Body of pancreas (tissue), 4 donors: ENCODE results near the gene FILIP1L. TPM values are rescaled to one million over a fixed set of nuclear protein-coding genes. Genes with fewer than 3 reads are reported as not detected.

Experiments
- ATAC-seq: fragments of 150-250 bp; one replicate; pipeline ENCODE4 v1.9.1; 2016
- DNase-seq, 4 donors: peaks; one replicate each; pipeline ENCODE4 v3.0.0-alpha.2; 2019
- H3K27ac ChIP-seq, 4 donors: fragments of 200-600 bp; sonication (generic); 1 replicate in 3 of 4; 2 replicates in 1 of 4; pipeline versions ENCODE4 v1.5.1 to v1.6.1; 2016 to 2019; ENCODE audit warnings: mild to moderate bottlenecking in 1 of 4, mixed read lengths in 1 of 4, moderate library complexity in 1 of 4
- H3K27me3 ChIP-seq, 2 donors: fragments of 200-600 bp; sonication (generic); one replicate each; pipeline ENCODE4 v1.6.0; 2016; ENCODE audit warnings: mild to moderate bottlenecking in 1 of 2
- H3K36me3 ChIP-seq, 2 donors: fragments of 200-600 bp; sonication (generic); replicated peaks in 1 of 2; 2 replicates each; pipeline ENCODE4 v1.5.1; 2016; ENCODE audit warnings: low read depth in 2 of 2; ENCODE audit not compliant: insufficient read depth in 1 of 2
- H3K4me1 ChIP-seq: fragments of 200-600 bp; sonication (generic); one replicate; pipeline ENCODE4 v1.6.0; 2016
- H3K4me3 ChIP-seq, 2 donors: fragments of 200-600 bp; sonication (generic); 1 replicate in 1 of 2; 2 replicates in 1 of 2; pipeline ENCODE4 v1.5.1; 2016 to 2019
- H3K9me3 ChIP-seq, 3 donors: fragments of 200-600 bp; sonication (generic); 1 replicate in 2 of 3; 2 replicates in 1 of 3; pipeline ENCODE4 v1.5.1; 2016
- POLR2A ChIP-seq, 3 donors: fragments of 450-650 bp; IDR thresholded peaks; one replicate each; pipeline ENCODE4 v1.6.1; 2016; ENCODE audit warnings: antibody characterized with exemption in 3 of 3, mild to moderate bottlenecking in 2 of 3
- WGBS, 2 donors: methylation state at CpG; one replicate each; pipeline ENCODE4 v1.1.5; 2017; 5-methylcytosine and 5-hydroxymethylcytosine counted together
- intact Hi-C: fragments of 100-400 bp; cut with DNase I; formaldehyde crosslinking; loops from one replicate; pipeline ENCODE4 v1.15.1; 2023
- total RNA-seq, 2 donors: library from RNA; depleted of rRNA; stranded (reverse); fragments of >200 nt; gene quantifications; one replicate each; pipeline ENCODE4 v1.1.0, GENCODE V29; 2016
- TF ChIP-seq, protein P1 (sequence below), 7 experiments: fragments of 450-650 bp in 4 of 7; fragments of 200-600 bp in 3 of 7; sonication (generic) in 3 of 7; IDR thresholded peaks; one replicate each; pipeline ENCODE4 v1.5.1; 2016 to 2019; ENCODE audit warnings: antibody characterized with exemption in 7 of 7

The FILIP1L gene
- total RNA-seq, 2 donors from 2014 or later: 27.8 to 47.8 TPM

DNA sequence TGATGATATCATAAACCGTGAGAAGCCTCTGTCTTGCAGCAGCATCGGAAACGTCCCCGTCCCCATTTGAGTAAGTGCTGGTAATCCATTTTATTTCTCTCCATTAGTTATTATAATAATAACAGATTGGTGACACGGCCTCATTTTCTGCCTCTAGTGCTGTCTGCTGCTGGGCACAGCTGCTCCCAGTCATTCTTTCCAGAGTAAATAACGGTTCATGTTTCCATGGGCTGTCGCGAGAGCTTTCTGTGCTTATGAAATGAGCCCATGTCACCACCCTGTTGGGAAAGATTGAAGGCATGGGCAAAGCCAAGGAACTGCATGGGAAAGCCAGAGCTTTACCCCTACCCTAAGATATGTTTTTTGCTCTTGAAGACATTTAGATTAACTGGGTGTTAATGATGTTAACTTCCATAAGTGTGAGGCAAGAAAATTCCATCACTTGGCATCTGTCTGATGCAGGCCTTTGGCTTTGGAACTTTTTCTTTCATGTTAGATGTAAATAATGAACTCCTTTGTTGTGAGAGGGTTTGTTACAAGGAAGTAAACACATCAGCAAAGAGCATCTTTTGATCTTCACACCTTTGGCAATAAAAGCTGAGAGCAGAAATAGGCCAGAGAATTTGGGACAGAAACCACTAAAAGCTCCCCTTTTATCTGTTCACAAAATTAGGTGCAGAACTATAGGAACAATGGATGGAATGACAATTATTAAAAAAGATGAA, 141.8 kb downstream of the FILIP1L start:
- Histone ChIP-seq H3K4me3 (no peak overlapping the region), H3K4me1 (no peaks in the 10 kb centered on the region), H3K27ac (no peak overlapping the region), H3K9me3 (no peaks in the 10 kb centered on the region), H3K36me3 (no peaks in the 10 kb centered on the region), H3K27me3 (no peaks in the 10 kb centered on the region)
- 84 to 90% methylated on average over 8 of the region's 8 CpGs for WGBS, 2 donors
- TF ChIP-seq, protein P1, sequence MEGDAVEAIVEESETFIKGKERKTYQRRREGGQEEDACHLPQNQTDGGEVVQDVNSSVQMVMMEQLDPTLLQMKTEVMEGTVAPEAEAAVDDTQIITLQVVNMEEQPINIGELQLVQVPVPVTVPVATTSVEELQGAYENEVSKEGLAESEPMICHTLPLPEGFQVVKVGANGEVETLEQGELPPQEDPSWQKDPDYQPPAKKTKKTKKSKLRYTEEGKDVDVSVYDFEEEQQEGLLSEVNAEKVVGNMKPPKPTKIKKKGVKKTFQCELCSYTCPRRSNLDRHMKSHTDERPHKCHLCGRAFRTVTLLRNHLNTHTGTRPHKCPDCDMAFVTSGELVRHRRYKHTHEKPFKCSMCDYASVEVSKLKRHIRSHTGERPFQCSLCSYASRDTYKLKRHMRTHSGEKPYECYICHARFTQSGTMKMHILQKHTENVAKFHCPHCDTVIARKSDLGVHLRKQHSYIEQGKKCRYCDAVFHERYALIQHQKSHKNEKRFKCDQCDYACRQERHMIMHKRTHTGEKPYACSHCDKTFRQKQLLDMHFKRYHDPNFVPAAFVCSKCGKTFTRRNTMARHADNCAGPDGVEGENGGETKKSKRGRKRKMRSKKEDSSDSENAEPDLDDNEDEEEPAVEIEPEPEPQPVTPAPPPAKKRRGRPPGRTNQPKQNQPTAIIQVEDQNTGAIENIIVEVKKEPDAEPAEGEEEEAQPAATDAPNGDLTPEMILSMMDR (IDR thresholded peaks at IDR 0.05): no peak
- TF ChIP-seq POLR2A (IDR thresholded peaks at IDR 0.05): no peak
- ATAC-seq (no peak), DNase-seq (no peak)
- intact Hi-C loops: no loop called here

DNA sequence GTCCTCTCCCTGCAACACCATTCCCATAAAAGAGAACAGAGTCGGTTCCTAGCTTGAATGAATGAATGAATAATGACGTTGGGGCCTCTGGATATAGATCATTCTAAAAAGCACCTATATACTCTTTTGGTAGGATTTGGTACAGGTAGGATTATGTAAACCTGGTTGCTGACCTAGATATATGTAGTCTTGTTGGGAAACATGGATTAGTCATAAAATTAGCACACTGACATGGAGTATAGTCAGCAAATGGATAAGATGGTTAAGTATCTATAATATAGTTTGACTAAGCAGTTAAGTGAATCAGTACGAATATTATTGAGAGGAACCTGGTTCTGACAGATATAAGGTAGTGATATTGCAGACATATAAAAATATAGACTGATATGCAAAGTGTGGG, 142.5 kb downstream of the FILIP1L start:
- DNase-seq: no peak
- Histone ChIP-seq H3K4me3 (no peak overlapping the region), H3K36me3 (no peaks in the 10 kb centered on the region), H3K9me3 (no peaks in the 10 kb centered on the region), H3K27me3 (no peaks in the 10 kb centered on the region), H3K4me1 (peaks cover 5% of the 10 kb centered on the region), H3K27ac (no peak overlapping the region)
- no peak for ATAC-seq
- TF ChIP-seq, protein P1 (IDR thresholded peaks at IDR 0.05): no peak
- TF ChIP-seq POLR2A (IDR thresholded peaks at IDR 0.05): no peak
- intact Hi-C loops: no loop called here
- 92 to 95% methylated on average over 3 of the region's 3 CpGs for WGBS, 2 donors

DNA sequence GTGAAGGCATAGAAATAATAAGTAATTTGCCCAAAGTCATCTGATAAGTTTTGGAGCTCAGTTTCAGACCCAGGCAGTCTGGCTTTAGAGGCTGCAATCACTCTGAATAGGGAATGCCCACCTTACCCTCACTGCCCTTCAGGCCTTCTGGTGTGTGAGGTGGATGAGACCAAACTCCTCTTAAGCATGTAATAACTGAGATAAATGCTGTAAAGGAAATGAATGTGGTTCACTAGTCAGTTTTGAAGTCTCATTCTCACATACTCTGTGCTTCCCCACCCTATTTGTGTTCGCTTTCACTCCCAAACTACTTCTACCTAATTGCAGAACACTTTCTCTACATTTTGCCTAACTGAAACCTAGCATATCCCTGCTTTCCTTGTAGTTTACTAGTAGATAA, 144.1 kb downstream of the FILIP1L start:
- DNase-seq (no peak), ATAC-seq (no peak)
- Histone ChIP-seq H3K9me3 (no peaks in the 10 kb centered on the region), H3K36me3 (no peaks in the 10 kb centered on the region), H3K4me1 (peaks cover 17% of the 10 kb centered on the region), H3K27me3 (no peaks in the 10 kb centered on the region), H3K27ac (no peak overlapping the region), H3K4me3 (no peak overlapping the region)
- TF ChIP-seq POLR2A (IDR thresholded peaks at IDR 0.05): no peak
- intact Hi-C loops: no loop called here
- 100% methylated on average over 1 of the region's 1 CpG for WGBS, 2 donors

DNA sequence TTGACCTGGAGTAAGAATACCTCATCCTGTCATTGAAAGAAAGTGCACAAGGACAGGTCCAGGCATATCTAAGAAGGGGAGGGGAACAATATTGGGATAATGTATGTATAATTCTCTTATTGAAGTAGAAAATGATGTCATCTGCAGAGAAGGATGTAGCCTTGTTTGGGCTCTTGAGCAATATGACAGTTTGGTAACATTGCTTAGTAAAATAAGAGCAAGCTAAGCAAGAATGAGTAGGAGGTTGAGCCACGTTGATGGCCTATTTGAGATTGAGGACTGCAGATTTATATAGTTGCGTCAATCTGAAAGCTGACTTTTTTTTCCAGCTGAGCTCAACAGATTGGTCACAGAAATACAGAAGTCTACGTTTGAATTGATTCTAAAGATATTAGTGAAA, 145.2 kb downstream of the FILIP1L start:
- Histone ChIP-seq H3K9me3 (no peaks in the 10 kb centered on the region), H3K4me3 (no peak overlapping the region), H3K27ac (no peak overlapping the region), H3K27me3 (no peaks in the 10 kb centered on the region), H3K4me1 (peaks cover 27% of the 10 kb centered on the region), H3K36me3 (no peaks in the 10 kb centered on the region)
- TF ChIP-seq POLR2A (IDR thresholded peaks at IDR 0.05): no peak
- TF ChIP-seq, protein P1 (IDR thresholded peaks at IDR 0.05): no peak
- ATAC-seq: no peak
- intact Hi-C loops: no loop called here
- DNase-seq: peak in 1 of 4 donors; percentile 30
- 75 to 81% methylated on average over 3 of the region's 3 CpGs for WGBS, 2 donors

DNA sequence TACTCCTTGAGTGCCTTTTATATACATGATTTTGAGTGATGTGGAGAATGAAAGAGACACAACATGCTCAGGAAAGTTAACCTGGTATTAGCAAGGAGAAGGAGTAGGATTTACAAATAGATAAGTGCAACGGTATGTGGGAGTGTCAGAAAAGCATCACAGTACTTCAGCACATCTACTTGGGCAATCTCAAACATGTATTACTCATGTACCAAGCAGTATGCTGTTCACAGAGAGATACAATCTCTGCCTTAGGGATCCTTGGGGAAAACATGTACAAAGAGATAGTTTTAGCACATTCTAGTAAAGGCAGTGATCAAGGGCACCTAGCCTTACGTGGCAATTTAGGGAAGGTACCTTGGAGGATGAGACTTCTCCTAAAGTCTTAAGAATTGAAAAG, 146.5 kb downstream of the FILIP1L start:
- no peaks in the 10 kb centered on the region for H3K36me3 ChIP-seq
- H3K27me3 ChIP-seq: no peaks in the 10 kb centered on the region
- intact Hi-C loops: no loop called here
- no peak for TF ChIP-seq POLR2A (IDR thresholded peaks at IDR 0.05)
- TF ChIP-seq, protein P1 (IDR thresholded peaks at IDR 0.05): no peak
- WGBS, 2 donors: 93% methylated on average over 2 of the region's 2 CpGs
- no peak for DNase-seq
- ATAC-seq: no peak
- no peak overlapping the region for H3K27ac ChIP-seq
- H3K4me3 ChIP-seq: no peak overlapping the region
- peaks cover 31% of the 10 kb centered on the region for H3K4me1 ChIP-seq
- H3K9me3 ChIP-seq: no peaks in the 10 kb centered on the region
